ENCODE measurements around the gene DBN1.

GRCh38 chr5:177503351-177504085 is 30.1 kb upstream of the DBN1 start:
- TF ChIP-seq EZH2 (IDR thresholded peaks at IDR 0.05; ENCODE audit: borderline replicate concordance, low read depth, low read length, poor library complexity, severe bottlenecking), result no peak
- TF ChIP-seq CTCF (conservative IDR thresholded peaks at IDR 0.05; ENCODE audit: low read depth, low read length), result no peak

All from A673 (cell line).